K562 (cell line): ENCODE measurements around the gene HCN3. TPM values are rescaled to one million over a fixed set of nuclear protein-coding genes. Genes with fewer than 3 reads are reported as not detected.

Experiments
- CBX8 ChIP-seq: fragments of 200-600 bp; sonication (generic); IDR thresholded peaks from 2 replicates; pipeline ENCODE4 v1.6.1; 2012; ENCODE audit warnings: borderline replicate concordance, mixed run types, low read depth, mild to moderate bottlenecking, moderate library complexity, mixed read lengths, low read length, control low read depth, inconsistent platforms; ENCODE audit not compliant: poor library complexity, severe bottlenecking; ENCODE audit errors: extremely low read depth
- E2F1 ChIP-seq: sonication (generic); formaldehyde crosslinking; IDR thresholded peaks from 2 replicates; pipeline ENCODE4 v1.8.1; 2023; ENCODE audit warnings: mild to moderate bottlenecking, missing genetic modification reagents, moderate library complexity
- GATA2 ChIP-seq: sonication (generic); formaldehyde crosslinking; IDR thresholded peaks from 2 replicates; pipeline ENCODE4 v1.4.0; 2020; ENCODE audit warnings: mild to moderate bottlenecking, missing genetic modification reagents
- GTF2B ChIP-seq: IDR thresholded peaks from 2 replicates; pipeline ENCODE4 v1.6.1; 2011; ENCODE audit not compliant: insufficient read length; ENCODE audit errors: extremely low read depth
- MEF2A ChIP-seq: IDR thresholded peaks from 2 replicates; pipeline ENCODE4 v1.6.1; 2011; ENCODE audit warnings: low read depth, mild to moderate bottlenecking, low read length, moderate library complexity; ENCODE audit not compliant: control insufficient read depth
- PCBP2 ChIP-seq: fragments of 200-400 bp; formaldehyde crosslinking; IDR thresholded peaks from 2 replicates; pipeline ENCODE4 v1.6.1; 2018; ENCODE audit warnings: low read length, low read depth, mild to moderate bottlenecking, moderate library complexity; ENCODE audit not compliant: poor library complexity, severe bottlenecking
- TEAD4 ChIP-seq, 2 experiments: sonication (generic) in 1 of 2; formaldehyde crosslinking in 1 of 2; IDR thresholded peaks; 2 replicates each; pipeline versions ENCODE4 v1.6.1 to v1.8.0; 2012 to 2022; ENCODE audit warnings: borderline replicate concordance in 1 of 2, inconsistent platforms in 1 of 2, low read length in 1 of 2, mild to moderate bottlenecking in 1 of 2, missing genetic modification reagents in 1 of 2
- USF2 ChIP-seq: sonication (generic); formaldehyde crosslinking; IDR thresholded peaks from 2 replicates; pipeline ENCODE4 v1.5.0; 2020; ENCODE audit warnings: missing genetic modification reagents
- ZFP1 ChIP-seq: fragments of 450-650 bp; formaldehyde crosslinking; IDR thresholded peaks from 2 replicates; pipeline ENCODE4 v1.4.0; 2020; ENCODE audit warnings: mild to moderate bottlenecking, mixed read lengths
- ZNF175 ChIP-seq: fragments of 200-800 bp; sonication (Bioruptor generic); IDR thresholded peaks from 2 replicates; pipeline ENCODE4 v1.6.1; 2016; ENCODE audit warnings: low read depth, mild to moderate bottlenecking, missing genetic modification characterization, missing compliant biosample characterization
- ZNF184 ChIP-seq: sonication (generic); formaldehyde crosslinking; IDR thresholded peaks from 2 replicates; pipeline ENCODE4 v1.5.0; 2020; ENCODE audit warnings: missing genetic modification reagents
- ZNF197 ChIP-seq: fragments of 200-800 bp; sonication (Bioruptor generic); IDR thresholded peaks from 2 replicates; pipeline ENCODE4 v1.6.1; 2016; ENCODE audit warnings: low read depth, missing genetic modification characterization, missing compliant biosample characterization
- ZNF217 ChIP-seq: sonication (generic); formaldehyde crosslinking; IDR thresholded peaks from 2 replicates; pipeline ENCODE4 v1.8.0; 2022; ENCODE audit warnings: mild to moderate bottlenecking, missing genetic modification reagents
- ZNF24 ChIP-seq: fragments of 450-650 bp; IDR thresholded peaks from 2 replicates; pipeline ENCODE4 v1.6.1; 2016
- ZNF407 ChIP-seq: fragments of 450-650 bp; IDR thresholded peaks from 2 replicates; pipeline ENCODE4 v1.6.1; 2016; ENCODE audit warnings: low read depth
- ZNF436 ChIP-seq: fragments of 250-450, 450-650 bp; sonication (Bioruptor Pico); formaldehyde crosslinking; IDR thresholded peaks from 2 replicates; pipeline ENCODE4 v1.7.0; 2020; ENCODE audit warnings: mild to moderate bottlenecking
- polyA plus RNA-seq, 8 experiments: library from polyadenylated mRNA; depleted of rRNA in 4 of 8; stranded (reverse) in 5 of 8; unstranded in 3 of 8; fragments of >200 nt; fragmentation: Nextera tagmentation in 2 of 8; fragmentation: Illumina TruSeq in 1 of 8; extraction: Ambion mirVana in 2 of 8; extraction: Trizol in 1 of 8; gene quantifications; 2 replicates each; pipeline versions ENCODE4 v1.2.1 to v1.2.3, GENCODE V29; 2011 to 2014; ENCODE audit warnings: inconsistent platforms in 1 of 8, missing spikeins in 1 of 8
- total RNA-seq, 7 experiments: library from RNA; depleted of rRNA in 6 of 7; stranded (reverse); fragments of >200 nt in 6 of 7; fragmentation: Illumina TruSeq in 2 of 7; extraction: Trizol in 2 of 7; gene quantifications; 2 replicates each; pipeline versions ENCODE4 v1.2.1 to v1.2.3, GENCODE V29; 2011 to 2021; ENCODE audit warnings: low replicate concordance in 1 of 7

Gene HCN3
- total and polyA plus RNA-seq, 9 of the 15 experiments (the other 6 are each of a cell fraction or from before 2014, with no cell fraction given): 0.91 to 9.7 (median 3.9) TPM

- TF ChIP-seq GATA2 (no peak; the same call in 1 of the 2 replicates), TEAD4 (IDR thresholded peaks at IDR 0.05; ENCODE audit: low read length) (0 out of 2 replicates have a peak, but pooled peaks have one; percentile 10), TEAD4 (CRISPR knock-in tag; IDR thresholded peaks at IDR 0.05; ENCODE audit: borderline replicate concordance) (no peak), E2F1 (CRISPR knock-in tag) (no peak), MEF2A (no peak), ZNF407 (no peak), ZNF24 (no peak), CBX8 (no peak), ZNF184 (CRISPR knock-in tag) (no peak), GTF2B (no peak), ZNF436 (CRISPR knock-in tag) (no peak), ZNF197 (CRISPR knock-in tag) (peak; percentile 94), ZFP1 (CRISPR knock-in tag) (peak; percentile 72; the same call in 1 of the 2 replicates), PCBP2 (no peak), USF2 (CRISPR knock-in tag) (no peak), ZNF175 (peak; percentile 96), ZNF217 (CRISPR knock-in tag) (no peak)
These were observed 30.0 kb downstream of the HCN3 start (continued) for GRCh38 chr1:155307247-155307740.
